Measurements from ENCODE around the gene PRG2.

The PRG2 gene, protein sequence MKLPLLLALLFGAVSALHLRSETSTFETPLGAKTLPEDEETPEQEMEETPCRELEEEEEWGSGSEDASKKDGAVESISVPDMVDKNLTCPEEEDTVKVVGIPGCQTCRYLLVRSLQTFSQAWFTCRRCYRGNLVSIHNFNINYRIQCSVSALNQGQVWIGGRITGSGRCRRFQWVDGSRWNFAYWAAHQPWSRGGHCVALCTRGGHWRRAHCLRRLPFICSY

GRCh38 chr11:57390535-57390934 is at the start of gene PRG2:
Gene PRG2, minus strand, starts transcription at chr11:57390650. Its CDS starts 706 bp downstream, at chr11:57389944.
- DNase-seq (ENCODE audit: extremely low read depth in 1 of 2, low read depth in 1 of 2): no peak

DNA sequence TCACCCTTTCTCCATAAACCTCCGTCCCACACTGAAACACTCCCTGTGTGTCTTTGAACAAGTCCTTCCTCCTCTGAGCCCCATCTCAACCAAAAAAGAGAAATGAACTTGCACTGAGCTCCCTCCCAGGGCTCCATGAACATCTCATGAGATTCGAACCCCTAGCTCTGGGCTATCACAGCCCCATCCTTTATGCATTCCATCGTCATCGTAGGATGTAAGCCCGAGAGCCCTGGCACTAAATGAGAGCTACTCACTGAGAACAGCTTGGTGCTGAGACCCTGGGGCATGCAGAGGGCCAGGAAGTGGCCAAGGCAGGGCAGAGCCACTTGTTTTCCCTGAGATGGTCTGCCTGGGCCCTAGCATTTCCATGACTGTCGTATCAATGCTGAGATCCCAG is 49.3 kb upstream of the PRG2 start:
- DNase-seq (ENCODE audit: extremely low read depth in 1 of 2, low read depth in 1 of 2): no peak

DNA sequence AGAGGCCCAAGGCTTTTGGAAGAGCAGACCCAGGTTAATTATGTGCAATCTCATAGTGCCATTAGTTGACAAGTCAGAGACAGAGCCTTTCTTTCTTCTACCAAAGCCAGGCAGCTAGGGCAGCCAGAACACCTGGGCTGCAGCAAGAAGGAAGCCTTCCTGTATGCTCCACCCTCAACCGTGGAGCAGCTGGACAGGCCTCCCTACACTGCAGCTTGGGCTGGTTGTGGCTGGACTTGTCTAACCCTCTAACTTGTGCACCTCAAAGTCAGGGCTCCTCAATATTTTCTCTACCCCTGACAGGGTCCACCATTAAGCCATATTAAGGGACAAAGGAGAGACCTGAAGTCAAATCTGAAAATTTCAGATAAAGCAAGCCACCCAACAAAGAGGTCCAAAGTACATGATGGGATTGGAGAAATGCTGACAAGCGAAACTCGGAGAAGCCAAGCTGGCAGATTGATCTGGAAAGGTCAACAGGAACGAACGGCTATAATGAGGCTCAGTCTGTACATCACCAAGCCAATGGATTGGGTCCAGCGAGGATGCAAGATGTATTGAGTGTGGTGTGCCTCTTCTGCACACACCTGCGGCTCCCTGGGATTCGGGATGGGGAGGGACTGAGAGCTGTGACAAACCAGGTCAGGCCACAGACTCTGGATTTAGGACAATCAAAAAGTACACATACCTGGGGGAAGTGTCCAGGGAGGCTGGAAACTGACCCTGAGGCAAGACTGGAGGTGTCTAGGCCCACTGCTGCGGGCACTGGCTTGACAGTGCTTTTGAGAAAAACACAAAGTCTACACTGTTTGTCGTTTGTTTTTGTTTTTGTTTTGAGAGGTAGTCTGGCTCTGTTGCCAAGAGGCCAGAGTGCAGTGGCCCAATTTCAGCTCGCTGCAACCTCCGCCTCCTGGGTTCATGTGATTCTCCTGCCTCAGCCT is 48.2 kb upstream of the PRG2 start:
- no peak for DNase-seq (ENCODE audit: extremely low read depth in 1 of 2, low read depth in 1 of 2)

DNA sequence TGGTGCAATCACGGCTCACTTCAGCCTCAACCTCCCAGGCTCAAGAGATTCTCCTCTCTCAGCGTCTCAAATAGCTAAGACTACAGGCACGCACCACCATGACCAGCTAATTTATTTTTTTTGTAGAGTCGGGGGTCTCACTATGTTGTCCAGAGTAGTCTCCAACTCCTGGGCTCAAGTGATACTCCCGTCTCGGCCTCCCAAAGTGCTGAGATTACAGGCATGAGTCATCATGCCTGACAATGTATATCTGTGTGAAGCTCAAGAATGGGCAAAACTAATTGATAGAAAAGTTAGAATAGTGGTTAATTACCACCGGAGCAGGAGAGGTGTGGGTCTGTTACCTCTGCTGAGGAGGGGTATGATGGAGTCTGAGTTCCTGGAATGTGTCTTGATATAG is 45.6 kb upstream of the PRG2 start:
- no peak for DNase-seq (ENCODE audit: extremely low read depth in 1 of 2, low read depth in 1 of 2)

DNA sequence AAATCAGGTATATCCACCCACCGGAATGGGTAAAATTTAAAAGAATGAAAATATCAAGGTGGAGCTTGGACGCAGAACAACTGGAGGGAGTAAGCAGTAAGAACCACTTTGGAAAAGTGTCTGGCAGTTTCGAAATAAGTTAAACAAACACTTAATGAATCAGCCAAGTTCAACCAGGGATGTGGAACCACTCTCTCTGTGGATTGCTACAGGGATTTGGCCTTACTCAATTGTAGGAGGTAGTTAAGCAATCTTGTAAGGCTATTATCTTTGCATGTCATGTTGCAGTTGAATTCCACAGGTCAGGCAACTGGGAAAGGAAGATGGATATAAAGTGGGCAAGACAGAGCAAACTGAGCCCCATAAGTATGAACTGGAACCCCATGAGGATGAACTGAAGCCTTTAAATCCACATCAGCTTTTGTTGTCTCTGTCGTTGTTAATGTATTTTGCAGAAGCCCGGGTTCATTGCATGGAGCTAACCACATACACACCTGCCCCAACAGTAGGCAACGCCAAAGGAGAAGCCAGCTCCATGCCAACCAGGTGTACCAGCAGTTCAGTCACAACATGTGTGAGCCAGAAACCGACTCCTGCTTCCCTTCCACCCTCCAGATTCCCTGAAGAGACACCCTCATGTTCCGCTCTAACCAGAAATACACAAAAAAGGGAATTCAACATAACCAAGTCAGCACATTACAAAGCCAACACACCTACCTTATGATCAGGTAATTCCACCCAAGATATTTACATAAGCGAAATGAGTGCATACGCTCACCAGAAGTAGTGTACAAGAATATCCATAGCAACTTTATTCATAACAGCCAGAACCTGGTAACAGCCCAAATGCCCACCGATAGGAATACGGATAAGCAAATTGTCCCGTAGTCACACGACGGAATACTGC is 44.4 kb upstream of the PRG2 start:
- DNase-seq (ENCODE audit: extremely low read depth in 1 of 2, low read depth in 1 of 2): no peak

DNA sequence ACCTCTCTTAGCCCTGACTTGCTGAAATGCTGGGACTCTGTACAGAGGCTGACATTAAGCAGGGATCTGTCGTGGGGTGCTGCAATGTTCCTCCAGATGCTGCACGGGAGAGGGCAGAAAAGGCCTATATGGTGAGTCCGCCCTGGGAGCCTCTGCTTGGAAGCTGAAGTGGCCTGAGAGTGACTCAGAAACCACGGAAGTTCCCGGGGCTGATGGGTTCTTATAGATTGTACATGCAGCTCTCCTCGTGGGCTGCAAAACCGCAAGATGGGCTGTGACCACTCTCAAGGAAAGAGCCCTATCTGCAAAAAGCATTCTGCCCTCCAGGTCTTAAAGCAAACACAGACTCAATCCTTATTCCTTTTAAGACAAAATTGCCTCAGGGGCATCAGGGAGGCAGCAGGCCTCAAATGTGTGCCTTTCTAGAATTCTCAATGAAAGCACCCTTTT is 42.3 kb upstream of the PRG2 start:
- peak in 1 of 2 donors; percentile 45 for DNase-seq (ENCODE audit: extremely low read depth in 1 of 2, low read depth in 1 of 2)

DNA sequence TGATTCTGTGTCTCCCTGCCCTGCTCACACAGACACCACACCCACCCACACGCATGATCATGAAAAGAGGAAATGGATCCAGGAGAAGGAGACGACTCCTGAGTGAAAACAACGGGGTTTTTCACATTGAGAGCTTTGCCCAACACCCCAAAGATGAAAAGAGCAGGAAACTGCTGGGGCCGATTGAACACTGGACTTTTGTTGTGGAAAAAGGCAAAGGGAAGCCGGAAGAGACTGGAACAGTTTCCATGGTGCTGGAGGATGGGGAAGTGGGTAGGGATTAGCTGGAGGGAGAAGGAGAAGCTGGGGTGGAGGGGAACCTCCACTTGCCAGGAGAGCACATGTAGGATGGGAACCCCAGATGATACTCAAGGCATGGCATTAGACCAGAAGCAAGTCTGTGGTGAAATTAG is 41.7 kb upstream of the PRG2 start:
- DNase-seq (ENCODE audit: extremely low read depth in 1 of 2, low read depth in 1 of 2): no peak

GRCh38 chr11:57430952-57431351 is 40.5 kb upstream of the PRG2 start:
- DNase-seq (ENCODE audit: extremely low read depth in 1 of 2, low read depth in 1 of 2): no peak

DNA sequence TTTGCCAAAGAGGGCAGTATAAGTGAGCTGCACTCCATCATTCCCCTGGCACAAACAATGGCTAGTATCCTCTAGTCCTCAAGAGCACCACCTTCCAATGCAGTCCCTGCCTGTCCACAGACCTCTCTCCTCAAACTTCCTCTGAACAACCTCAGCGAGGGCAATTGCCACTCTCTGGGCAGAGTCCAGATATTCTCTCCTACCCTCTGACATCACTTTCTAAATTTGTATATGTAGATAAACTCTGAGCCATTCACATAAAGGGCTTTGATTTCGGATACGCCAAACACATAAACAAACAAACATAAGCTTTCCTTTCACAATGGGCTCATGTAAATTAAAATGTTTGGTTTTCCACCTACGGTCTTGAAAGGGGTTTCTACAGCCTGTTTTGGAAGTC is 39.5 kb upstream of the PRG2 start:
- no peak for DNase-seq (ENCODE audit: extremely low read depth in 1 of 2, low read depth in 1 of 2)

GRCh38 chr11:57428643-57429042 is 38.2 kb upstream of the PRG2 start:
- no peak for DNase-seq (ENCODE audit: extremely low read depth in 1 of 2, low read depth in 1 of 2)

DNA sequence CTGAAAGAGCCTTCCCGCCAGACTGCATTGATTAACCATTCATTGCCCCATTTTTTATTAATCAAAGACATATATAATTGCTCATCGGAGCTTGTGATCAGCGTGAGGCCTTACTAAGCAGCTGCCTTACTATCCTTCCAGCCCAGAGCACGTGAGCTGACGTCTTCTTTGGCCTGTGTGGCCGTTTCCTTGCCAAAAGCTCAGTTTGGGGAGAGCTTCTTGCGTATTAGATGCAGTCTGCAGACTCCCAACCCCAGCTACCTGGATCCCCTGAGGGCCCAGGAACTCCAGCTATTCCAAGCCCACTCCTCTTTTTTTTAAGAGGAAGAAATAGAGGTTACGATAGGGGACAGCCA is 37.3 kb upstream of the PRG2 start:
- DNase-seq (ENCODE audit: extremely low read depth in 1 of 2, low read depth in 1 of 2): no peak

GRCh38 chr11:57426929-57427726 is 36.7 kb upstream of the PRG2 start, which contains the start of gene SLC43A3:
Gene SLC43A3, minus strand, starts transcription at chr11:57427121. Its CDS starts 949 bp downstream, at chr11:57426172.
- DNase-seq (ENCODE audit: extremely low read depth in 1 of 2, low read depth in 1 of 2): peak; percentile 72 to 78

GRCh38 chr11:57426439-57426928 is 36.0 kb upstream of the PRG2 start:
- no peak for DNase-seq (ENCODE audit: extremely low read depth in 1 of 2, low read depth in 1 of 2)

DNA sequence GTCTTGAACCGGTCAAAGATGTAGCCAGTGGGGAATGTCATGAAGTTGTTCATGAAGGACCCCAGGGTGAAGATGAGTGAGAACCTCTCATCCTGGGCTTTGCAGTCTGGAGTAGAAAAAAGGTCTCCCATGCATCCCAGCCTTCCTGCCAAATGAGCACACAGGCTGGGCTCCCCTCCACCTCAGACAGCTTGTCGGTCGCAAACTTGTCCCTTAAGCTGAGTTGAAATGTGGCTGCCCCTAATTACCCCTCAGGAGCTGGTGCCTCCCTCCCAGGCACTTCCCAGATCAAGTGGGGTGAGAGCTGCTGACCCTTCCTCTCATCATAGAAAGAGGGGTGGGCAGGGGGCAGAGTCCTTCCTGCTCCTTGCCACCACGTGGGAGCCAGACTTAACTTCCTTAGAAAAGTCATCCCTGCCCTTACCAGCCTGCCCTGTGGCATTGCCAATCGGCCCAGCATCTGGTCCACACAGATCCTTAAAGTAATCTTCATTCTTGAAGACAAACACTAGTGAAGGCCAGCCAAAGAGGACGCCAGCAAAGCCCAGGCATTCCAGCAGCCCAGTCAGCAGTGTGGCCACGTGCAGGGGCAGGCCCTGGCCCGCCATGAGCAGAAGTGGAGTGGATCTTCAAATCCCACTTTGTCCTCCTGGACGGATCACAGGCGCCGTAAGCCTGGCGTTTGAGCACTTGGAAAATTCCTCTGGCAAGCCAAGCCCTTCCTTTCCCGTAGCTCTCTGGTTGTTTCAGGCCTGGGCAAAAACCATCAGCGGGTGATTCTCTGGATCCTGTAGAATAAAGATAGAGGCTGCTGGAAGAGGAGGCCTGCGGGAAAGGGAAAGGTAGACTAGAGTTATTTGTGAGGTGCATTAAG is 35.4 kb upstream of the PRG2 start:
- DNase-seq (ENCODE audit: extremely low read depth in 1 of 2, low read depth in 1 of 2): no peak

GRCh38 chr11:57424792-57425564 is 34.5 kb upstream of the PRG2 start:
- peak; percentile 73 to 95 for DNase-seq (ENCODE audit: extremely low read depth in 1 of 2, low read depth in 1 of 2)

DNA sequence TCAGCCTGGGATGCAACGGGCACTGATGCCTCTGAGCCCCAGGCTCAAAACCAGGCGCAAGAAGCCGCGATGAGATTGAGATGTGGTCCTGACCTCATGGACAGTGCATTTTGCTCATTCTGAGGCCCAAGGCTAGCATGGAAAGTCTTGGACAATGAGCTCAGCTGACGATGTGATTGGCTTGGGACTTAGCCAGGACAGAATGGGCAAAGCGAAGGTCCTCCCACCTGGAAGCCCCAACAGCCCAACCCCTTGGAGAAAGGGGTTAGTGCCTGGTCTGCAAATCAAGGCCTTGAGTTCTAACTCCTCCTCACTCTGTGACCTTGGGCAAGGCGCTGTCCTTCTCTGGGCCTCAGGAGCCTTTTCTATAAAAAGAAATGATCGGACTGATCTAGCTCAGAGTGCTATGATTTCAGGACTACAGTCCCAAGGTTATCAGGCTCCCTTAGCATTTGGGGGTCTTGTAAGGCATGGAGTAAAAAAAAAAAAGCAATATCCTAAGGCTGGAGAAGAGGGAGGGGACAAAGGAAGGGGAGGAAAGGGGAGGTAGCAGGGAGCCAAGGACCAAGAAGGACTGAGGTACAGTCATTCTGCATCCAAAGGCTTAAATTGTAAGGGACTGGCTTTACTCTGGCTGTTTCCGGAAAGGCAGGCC is 33.8 kb upstream of the PRG2 start:
- no peak for DNase-seq (ENCODE audit: extremely low read depth in 1 of 2, low read depth in 1 of 2)

DNA sequence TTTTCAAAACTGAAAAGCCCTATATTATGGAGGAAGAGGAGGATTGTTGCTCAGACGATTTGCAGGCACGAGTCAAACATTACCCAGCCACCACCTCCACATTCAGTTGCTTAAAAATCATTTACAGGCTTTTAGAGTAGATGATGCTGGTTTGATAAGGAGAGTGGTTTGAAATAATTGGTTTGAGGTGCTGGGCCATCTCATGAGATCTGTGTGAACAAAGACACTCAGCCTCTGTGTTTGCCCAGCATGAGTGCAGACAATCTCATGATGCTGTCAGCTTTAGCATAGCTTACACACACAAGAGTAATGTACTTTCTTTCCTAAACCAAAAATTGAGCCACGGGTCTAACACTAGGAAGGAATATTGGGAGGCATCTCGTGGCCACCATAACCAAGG is 32.2 kb upstream of the PRG2 start:
- DNase-seq (ENCODE audit: extremely low read depth in 1 of 2, low read depth in 1 of 2): no peak

- DNase-seq (ENCODE audit: extremely low read depth in 1 of 2, low read depth in 1 of 2): no peak
Observed at GRCh38 chr11:57421805-57422204, 31.4 kb upstream of the PRG2 start.

Data from stimulated activated CD8-positive, alpha-beta memory T cell treated with anti-CD3 and anti-CD28 coated beads, Interleukin-7, amount 100 ng/mL, for 48 hours (primary cell).